Gastroesophageal sphincter (tissue), 3 donors: ENCODE measurements around the gene FBXW7.
A peak's percentile ranks its signal among the peaks of the same experiment; 100 is the strongest.

ENCODE experiments used
- POLR2AphosphoS5 ChIP-seq: sonication (generic); formaldehyde crosslinking; IDR thresholded peaks from one replicate; pipeline ENCODE4 v1.6.1; 2017; ENCODE audit warnings: antibody characterized with exemption
- TF ChIP-seq, protein P1 (sequence below), 4 experiments: fragments of 200-600 bp in 2 of 4; fragments of 450-650 bp in 2 of 4; sonication (generic) in 1 of 4; IDR thresholded peaks; one replicate each; pipeline ENCODE4 v1.5.1; 2017 to 2019; ENCODE audit warnings: antibody characterized with exemption in 4 of 4, mild to moderate bottlenecking in 2 of 4, moderate library complexity in 2 of 4

GRCh38 chr4:152348670-152349069 is 187.2 kb downstream of the FBXW7 start:
- TF ChIP-seq POLR2AphosphoS5, result no peak
- TF ChIP-seq, protein P1, sequence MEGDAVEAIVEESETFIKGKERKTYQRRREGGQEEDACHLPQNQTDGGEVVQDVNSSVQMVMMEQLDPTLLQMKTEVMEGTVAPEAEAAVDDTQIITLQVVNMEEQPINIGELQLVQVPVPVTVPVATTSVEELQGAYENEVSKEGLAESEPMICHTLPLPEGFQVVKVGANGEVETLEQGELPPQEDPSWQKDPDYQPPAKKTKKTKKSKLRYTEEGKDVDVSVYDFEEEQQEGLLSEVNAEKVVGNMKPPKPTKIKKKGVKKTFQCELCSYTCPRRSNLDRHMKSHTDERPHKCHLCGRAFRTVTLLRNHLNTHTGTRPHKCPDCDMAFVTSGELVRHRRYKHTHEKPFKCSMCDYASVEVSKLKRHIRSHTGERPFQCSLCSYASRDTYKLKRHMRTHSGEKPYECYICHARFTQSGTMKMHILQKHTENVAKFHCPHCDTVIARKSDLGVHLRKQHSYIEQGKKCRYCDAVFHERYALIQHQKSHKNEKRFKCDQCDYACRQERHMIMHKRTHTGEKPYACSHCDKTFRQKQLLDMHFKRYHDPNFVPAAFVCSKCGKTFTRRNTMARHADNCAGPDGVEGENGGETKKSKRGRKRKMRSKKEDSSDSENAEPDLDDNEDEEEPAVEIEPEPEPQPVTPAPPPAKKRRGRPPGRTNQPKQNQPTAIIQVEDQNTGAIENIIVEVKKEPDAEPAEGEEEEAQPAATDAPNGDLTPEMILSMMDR (IDR thresholded peaks at IDR 0.05), result peak in 2 of 4 experiments; percentile 7 to 17
